GM12878 (cell line): Measurements from ENCODE around the gene C1orf74.

Experiments
- EP300 ChIP-seq, 2 experiments: fragments of 150-350 bp in 1 of 2; IDR thresholded peaks; 2 replicates each; pipeline ENCODE4 v1.6.1; 2011 to 2012; ENCODE audit warnings: low read depth in 2 of 2, low read length in 2 of 2, borderline replicate concordance in 1 of 2, improper control_type of control experiment in 1 of 2, inconsistent platforms in 1 of 2; ENCODE audit not compliant: control insufficient read depth in 1 of 2
- ESRRA ChIP-seq: IDR thresholded peaks from 2 replicates; pipeline ENCODE4 v1.6.1; 2012; ENCODE audit warnings: mild to moderate bottlenecking, low read length, improper control_type of control experiment
- FOXK2 ChIP-seq: fragments of 450-650 bp; IDR thresholded peaks from 2 replicates; pipeline ENCODE4 v1.6.1; 2017; ENCODE audit warnings: mild to moderate bottlenecking, moderate library complexity
- NFIC ChIP-seq: IDR thresholded peaks from 2 replicates; pipeline ENCODE4 v1.6.1; 2012; ENCODE audit warnings: low read depth, mild to moderate bottlenecking, inconsistent platforms, low read length, moderate library complexity
- POLR2A ChIP-seq: IDR thresholded peaks from 2 replicates; pipeline ENCODE4 v1.6.1; 2011; ENCODE audit warnings: low read depth, mild to moderate bottlenecking, low read length
- POLR2AphosphoS5 ChIP-seq: IDR thresholded peaks from 2 replicates; pipeline ENCODE4 v1.6.1; 2011; ENCODE audit warnings: mild to moderate bottlenecking, low read length, inconsistent platforms
- SMAD1 ChIP-seq: fragments of 450-650 bp; IDR thresholded peaks from 2 replicates; pipeline ENCODE4 v1.6.1; 2018; ENCODE audit warnings: mild to moderate bottlenecking, low read depth; ENCODE audit not compliant: partially characterized antibody
- SMARCA5 ChIP-seq: fragments of 450-650 bp; IDR thresholded peaks from 2 replicates; pipeline ENCODE4 v1.6.1; 2017; ENCODE audit warnings: mild to moderate bottlenecking
- SP1 ChIP-seq: IDR thresholded peaks from one replicate; pipeline ENCODE4 v1.6.1; 2011; ENCODE audit warnings: low read depth, low read length
- ZZZ3 ChIP-seq: IDR thresholded peaks from 2 replicates; pipeline ENCODE4 v1.6.1; 2011; ENCODE audit warnings: low read depth; ENCODE audit not compliant: control insufficient read depth, insufficient read length
- TF ChIP-seq, protein P1 (sequence below), 3 experiments: IDR thresholded peaks in 2 of 3; conservative IDR thresholded peaks in 1 of 3; 2 replicates each; pipeline ENCODE4 v1.5.1; 2011; ENCODE audit warnings: low read depth in 3 of 3, low read length in 3 of 3, mild to moderate bottlenecking in 3 of 3, control low read depth in 2 of 3, moderate library complexity in 2 of 3, inconsistent platforms in 1 of 3, mixed read lengths in 1 of 3; ENCODE audit not compliant: control insufficient read depth in 2 of 3, insufficient read depth in 1 of 3; ENCODE audit errors: extremely low read depth in 1 of 3
- TF ChIP-seq, protein P2 (sequence below): IDR thresholded peaks from 2 replicates; pipeline ENCODE4 v1.6.1; 2012; ENCODE audit warnings: low read depth, low read length, improper control_type of control experiment
- TF ChIP-seq, protein P3 (sequence below): IDR thresholded peaks from 2 replicates; pipeline ENCODE4 v1.6.1; 2012; ENCODE audit warnings: low read length, inconsistent platforms

DNA sequence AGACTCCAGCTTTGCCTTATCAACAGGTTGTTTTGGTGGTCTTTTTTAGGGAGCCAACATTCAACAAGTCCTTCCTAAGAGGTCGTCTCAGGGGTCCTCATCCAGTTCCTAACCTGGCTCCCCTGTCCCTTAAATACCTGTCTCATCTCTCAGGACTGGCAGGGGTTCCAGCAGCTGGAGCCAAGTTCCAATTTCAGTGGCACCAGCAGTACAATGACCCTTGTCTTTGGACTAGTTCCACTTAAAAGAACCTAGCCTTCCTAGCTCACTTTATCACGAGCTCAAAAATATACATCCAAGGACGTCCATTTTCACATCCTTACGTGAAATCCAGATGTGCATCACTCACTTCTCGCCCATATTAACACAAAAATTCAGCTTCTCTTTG, 47.2 kb downstream of the C1orf74 start:
- TF ChIP-seq POLR2A (no peak), SP1 (no peak), NFIC (no peak), SMAD1 (no peak), EP300 (IDR thresholded peaks at IDR 0.05; ENCODE audit: borderline replicate concordance in 1 of 2, control insufficient read depth in 1 of 2, low read depth in 2 of 2, low read length in 2 of 2) (no peak), SMARCA5 (no peak), ESRRA (no peak), POLR2AphosphoS5 (no peak), ZZZ3 (no peak), FOXK2 (no peak)
- TF ChIP-seq, protein P1, sequence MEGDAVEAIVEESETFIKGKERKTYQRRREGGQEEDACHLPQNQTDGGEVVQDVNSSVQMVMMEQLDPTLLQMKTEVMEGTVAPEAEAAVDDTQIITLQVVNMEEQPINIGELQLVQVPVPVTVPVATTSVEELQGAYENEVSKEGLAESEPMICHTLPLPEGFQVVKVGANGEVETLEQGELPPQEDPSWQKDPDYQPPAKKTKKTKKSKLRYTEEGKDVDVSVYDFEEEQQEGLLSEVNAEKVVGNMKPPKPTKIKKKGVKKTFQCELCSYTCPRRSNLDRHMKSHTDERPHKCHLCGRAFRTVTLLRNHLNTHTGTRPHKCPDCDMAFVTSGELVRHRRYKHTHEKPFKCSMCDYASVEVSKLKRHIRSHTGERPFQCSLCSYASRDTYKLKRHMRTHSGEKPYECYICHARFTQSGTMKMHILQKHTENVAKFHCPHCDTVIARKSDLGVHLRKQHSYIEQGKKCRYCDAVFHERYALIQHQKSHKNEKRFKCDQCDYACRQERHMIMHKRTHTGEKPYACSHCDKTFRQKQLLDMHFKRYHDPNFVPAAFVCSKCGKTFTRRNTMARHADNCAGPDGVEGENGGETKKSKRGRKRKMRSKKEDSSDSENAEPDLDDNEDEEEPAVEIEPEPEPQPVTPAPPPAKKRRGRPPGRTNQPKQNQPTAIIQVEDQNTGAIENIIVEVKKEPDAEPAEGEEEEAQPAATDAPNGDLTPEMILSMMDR (IDR thresholded peaks at IDR 0.05 in 2 of 3, conservative IDR thresholded peaks at IDR 0.05 in 1 of 3; ENCODE audit: control insufficient read depth in 2 of 3, extremely low read depth in 1 of 3, insufficient read depth in 1 of 3, low read depth in 3 of 3, low read length in 3 of 3) = no peak
- TF ChIP-seq, protein P2, sequence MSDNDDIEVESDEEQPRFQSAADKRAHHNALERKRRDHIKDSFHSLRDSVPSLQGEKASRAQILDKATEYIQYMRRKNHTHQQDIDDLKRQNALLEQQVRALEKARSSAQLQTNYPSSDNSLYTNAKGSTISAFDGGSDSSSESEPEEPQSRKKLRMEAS = no peak
- TF ChIP-seq, protein P3, sequence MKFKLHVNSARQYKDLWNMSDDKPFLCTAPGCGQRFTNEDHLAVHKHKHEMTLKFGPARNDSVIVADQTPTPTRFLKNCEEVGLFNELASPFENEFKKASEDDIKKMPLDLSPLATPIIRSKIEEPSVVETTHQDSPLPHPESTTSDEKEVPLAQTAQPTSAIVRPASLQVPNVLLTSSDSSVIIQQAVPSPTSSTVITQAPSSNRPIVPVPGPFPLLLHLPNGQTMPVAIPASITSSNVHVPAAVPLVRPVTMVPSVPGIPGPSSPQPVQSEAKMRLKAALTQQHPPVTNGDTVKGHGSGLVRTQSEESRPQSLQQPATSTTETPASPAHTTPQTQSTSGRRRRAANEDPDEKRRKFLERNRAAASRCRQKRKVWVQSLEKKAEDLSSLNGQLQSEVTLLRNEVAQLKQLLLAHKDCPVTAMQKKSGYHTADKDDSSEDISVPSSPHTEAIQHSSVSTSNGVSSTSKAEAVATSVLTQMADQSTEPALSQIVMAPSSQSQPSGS = no peak
